Adrenal gland (tissue), 5 donors: ENCODE results near the gene APBB2.

Experiments used
- POLR2A ChIP-seq, 2 donors: fragments of 450-650 bp; IDR thresholded peaks; one replicate each; pipeline ENCODE4 v1.6.1; 2017; ENCODE audit warnings: antibody characterized with exemption in 2 of 2, mild to moderate bottlenecking in 2 of 2, moderate library complexity in 1 of 2
- TF ChIP-seq, protein P1 (sequence below), 6 experiments: fragments of 450-650 bp in 4 of 6; fragments of 200-600 bp in 2 of 6; sonication (generic) in 1 of 6; IDR thresholded peaks; 1 replicate in 5 of 6; 2 replicates in 1 of 6; pipeline versions ENCODE4 v1.5.1 to v1.8.0; 2016 to 2021; ENCODE audit warnings: antibody characterized with exemption in 6 of 6, mild to moderate bottlenecking in 2 of 6, moderate library complexity in 1 of 6
- donor health status: DM: no; HTN: no; CAD: no.

DNA sequence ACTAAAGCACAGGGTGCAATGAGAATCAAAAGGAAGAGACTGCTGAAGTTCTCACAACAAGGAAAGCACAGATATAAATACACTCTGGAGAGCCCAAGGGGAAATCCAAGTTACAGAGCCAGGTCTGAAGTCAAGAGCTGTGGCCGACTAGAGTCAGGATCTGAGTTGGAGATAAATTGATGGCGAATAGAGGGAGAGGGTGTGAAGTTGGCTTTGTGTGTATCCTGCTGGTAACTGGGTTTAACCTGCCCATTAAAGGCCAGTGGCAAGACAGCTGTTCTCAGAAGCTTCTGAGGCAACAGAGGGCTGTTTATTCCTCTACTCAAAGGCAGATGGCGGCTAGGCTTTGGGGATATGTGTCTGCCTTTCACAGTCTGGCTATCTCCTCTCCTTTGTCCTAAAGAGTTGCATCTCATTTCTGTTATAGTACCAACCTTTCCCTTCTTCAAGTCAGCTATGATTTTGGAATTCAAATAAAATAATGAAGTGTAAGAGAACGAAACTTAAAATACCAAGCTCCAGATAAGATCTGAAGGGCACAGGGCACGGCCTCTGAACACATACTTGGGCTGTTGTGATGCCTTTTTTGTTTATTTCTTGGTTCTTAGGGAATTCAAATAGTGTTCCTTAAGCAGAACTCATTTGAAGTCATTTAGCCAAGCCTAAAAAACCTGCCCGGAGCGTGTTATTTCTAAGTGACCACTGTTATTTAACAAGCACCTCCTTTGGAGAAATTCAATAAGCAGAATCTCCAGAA is 142.1 kb downstream of the APBB2 start:
- TF ChIP-seq POLR2A (IDR thresholded peaks at IDR 0.05): no peak
- TF ChIP-seq, protein P1, sequence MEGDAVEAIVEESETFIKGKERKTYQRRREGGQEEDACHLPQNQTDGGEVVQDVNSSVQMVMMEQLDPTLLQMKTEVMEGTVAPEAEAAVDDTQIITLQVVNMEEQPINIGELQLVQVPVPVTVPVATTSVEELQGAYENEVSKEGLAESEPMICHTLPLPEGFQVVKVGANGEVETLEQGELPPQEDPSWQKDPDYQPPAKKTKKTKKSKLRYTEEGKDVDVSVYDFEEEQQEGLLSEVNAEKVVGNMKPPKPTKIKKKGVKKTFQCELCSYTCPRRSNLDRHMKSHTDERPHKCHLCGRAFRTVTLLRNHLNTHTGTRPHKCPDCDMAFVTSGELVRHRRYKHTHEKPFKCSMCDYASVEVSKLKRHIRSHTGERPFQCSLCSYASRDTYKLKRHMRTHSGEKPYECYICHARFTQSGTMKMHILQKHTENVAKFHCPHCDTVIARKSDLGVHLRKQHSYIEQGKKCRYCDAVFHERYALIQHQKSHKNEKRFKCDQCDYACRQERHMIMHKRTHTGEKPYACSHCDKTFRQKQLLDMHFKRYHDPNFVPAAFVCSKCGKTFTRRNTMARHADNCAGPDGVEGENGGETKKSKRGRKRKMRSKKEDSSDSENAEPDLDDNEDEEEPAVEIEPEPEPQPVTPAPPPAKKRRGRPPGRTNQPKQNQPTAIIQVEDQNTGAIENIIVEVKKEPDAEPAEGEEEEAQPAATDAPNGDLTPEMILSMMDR (IDR thresholded peaks at IDR 0.05): no peak
